Activated T-cell treated with anti-CD3 and anti-CD28 coated beads, Interleukin-2, amount 50 U/mL, for 48 hours (primary cell): ENCODE data around the gene HOXC6.
"Not testable (repeated sequence)": the region's sequence is repeated elsewhere in the genome, so short reads cannot be mapped to it uniquely, and the experiment has no call there.

ENCODE experiments used
- DNase-seq, 2 experiments: peaks; one replicate each; pipeline ENCODE4 v3.0.0-alpha.2; 2020

The HOXC6 gene

DNA sequence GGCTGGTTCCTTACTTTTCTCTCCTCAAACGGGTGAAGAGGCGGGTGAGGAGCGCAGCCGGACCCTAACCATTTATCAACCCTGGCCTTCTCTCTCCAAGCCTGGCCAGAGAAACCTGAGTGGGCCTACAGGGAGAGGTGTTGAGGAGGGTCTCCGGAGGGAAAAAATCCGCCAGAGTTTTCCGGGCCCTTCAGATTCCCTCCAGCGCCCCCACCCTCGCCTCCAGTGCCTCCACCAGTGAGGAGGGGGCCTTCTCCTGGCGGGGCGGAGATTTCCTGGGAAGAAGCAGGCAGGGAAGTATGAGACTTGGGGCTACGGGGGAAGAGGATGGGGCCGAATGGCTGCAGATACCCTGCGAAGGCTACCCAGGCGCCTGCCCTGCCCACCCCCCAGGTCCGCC, 3.2 kb downstream of the HOXC6 start:
- no peak for DNase-seq

DNA sequence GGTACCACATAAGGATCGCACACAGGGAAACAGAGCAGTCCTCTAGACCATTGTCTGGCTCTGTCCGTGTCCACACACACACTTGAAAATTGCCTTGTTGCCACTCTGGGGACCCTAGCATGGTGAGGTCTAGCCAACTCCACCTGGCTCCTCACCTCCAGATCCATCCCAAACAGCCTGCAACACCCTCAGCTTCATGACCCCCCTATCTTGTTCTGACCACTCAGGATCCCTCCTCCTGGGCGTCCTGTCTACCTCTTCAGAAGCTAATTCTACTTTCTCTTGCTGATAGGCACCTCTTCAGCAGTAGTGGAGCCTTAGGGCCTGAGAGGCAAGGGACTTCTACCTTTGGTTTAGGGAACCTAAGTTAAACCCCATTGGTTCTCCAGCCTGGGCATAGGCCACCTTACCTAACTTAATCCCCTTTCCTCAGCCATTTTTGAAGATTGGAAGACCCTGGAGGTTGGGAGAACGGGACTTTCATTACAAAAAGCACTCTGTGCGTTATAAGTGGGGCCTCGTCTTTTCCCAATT, 3.9 kb downstream of the HOXC6 start:
- no peak for DNase-seq

DNA sequence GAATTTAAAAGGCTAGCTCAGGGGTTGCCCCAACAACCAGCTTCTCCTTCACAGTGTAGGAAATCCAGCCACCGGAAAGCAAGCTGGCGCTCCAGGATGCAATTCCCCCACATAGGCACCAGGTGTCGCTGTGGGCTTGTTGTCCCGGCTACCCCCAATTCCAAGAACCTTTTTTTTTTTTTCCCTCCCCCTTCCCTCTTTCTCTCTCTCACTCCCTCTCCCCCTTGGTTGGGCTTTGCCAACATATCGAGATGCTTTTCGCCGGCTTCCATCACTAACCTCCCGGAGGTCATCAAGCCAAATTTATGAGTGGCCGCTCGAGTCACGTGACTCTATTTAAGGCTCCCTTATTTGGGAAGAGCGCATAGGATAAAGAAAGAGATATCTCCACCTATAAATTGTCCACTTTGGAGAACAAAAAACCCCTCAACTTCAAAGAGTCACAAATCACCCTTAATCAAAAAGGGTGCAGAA, 4.4 kb downstream of the HOXC6 start, which contains the start of gene HOXC5:
TSS of gene HOXC5 (plus strand) at position 424 of the 474 bp plus-strand sequence. CDS start 73 bp downstream, outside the sequence.
- DNase-seq = peak; percentile 69 to 80

DNA sequence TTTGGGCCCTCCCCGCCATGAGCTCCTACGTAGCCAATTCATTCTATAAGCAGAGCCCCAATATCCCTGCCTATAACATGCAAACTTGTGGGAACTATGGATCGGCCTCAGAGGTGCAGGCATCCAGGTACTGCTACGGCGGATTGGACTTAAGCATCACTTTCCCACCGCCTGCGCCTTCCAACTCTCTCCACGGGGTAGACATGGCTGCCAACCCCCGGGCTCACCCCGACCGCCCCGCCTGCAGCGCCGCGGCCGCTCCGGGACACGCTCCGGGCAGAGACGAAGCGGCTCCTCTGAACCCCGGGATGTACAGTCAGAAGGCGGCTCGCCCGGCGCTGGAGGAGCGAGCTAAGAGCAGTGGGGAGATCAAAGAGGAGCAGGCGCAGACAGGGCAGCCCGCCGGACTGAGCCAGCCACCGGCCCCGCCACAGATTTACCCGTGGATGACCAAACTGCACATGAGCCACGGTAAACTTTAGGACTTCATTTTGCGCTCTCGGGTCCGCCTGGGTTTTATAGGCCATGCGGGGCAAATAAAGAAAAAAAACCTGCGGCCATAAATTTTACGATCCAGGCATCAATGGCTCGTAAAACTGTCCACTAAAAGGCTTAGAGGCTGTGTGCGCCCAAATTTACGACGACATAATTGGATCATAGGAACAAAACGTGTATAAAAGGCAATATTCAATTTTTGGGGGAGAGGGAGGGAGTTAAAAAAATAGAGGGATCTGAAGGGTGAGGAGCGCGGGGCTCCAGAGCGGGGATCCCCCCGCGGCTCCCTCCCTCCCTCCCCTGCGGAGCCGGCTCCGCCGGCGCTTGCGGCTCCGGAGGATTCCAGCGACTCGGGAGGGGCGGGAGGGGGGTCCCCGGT, 5.1 kb downstream of the HOXC6 start:
- DNase-seq = no peak

DNA sequence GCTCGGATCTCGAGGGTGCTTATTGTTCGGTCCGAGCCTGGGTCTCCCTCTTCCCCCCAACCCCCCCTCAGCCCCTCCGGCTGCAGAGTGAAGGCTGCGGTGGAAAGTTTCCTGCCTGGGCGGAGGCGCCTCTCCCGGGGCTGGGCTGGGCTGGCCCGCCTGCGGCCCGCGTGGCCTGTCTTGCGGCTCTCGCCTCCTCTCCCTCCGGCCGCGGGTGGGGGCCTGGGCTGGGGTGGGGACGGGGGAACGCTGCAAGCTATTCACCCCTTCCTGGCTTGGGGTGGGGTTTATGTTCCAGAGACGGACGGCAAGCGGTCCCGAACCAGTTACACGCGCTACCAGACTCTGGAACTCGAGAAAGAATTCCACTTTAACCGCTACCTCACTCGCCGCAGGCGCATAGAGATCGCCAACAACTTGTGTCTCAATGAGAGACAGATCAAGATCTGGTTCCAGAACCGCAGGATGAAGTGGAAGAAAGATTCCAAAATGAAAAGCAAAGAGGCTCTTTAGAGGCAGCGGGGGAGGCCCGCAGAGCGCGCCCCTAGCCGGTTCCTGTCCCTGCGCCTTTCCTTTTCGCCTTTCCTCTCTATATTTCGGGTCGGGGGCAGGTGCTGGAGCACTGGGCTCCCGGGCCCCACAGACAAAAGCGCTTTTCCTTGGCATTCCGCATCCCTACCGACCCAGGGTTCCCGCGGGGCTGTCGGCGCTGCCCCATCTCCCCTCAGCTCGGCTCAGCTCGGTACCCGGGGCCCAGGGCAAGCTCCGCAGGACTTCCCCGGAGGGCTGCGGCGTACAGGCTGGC, 5.9 kb downstream of the HOXC6 start:
- no peak for DNase-seq

DNA sequence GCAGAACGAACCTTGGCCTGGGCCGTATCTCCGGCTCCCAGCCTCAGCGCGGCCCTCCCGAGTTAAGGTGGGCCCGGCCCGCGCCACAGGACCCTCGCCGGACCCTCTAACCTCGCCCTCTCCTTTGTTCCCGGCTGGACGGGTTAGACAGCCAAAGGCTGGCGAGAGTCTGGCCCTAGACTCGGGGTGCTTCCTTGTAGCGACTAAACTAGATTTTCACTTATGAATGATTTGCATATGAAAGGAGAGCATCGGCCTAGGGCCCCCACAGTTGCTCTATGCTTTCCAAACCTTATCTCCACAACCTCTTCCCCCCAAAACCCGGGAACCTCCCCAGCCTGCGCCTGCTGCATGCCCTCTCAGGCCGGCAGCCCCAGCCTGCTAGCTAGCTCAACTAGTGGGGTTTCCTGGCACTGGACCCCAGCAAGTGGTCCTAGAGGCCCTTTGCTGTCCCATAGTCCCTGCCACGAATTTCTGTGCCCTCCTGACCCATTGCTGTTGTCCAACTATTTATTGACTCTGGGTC, 6.6 kb downstream of the HOXC6 start:
- DNase-seq = no peak

DNA sequence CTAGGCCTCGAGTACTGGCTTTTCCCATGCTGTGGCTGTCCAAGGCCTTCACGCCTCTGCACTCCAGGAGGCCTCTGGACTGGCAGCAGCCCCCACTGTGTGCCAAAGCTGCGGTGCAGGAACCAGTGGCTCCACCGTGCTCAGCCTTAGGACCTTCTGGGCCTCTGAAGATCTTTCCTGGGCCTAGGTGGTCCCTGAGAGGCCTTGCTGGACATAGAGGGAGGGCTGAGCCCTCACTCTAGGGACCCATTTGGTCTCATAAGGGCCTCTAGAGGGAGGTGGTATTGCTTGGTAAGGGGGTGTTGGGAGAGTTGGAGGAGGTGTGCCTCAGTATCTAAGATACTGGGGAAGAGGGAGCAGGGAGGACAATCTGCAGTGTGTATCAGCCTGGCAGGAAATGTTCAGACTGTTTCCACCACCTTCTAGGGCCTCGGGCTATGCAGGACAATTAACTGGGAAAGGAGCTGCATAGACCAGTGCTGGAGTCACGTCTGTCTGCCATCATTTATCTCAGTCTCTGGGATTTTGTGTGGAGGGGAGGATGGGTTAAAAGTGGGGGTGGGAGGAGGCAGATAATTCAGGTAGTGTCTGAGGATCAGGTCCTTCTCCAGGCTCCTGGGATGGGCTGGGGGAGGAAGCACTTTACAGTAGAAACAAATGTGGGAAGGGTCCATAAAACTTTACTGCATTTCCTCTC, 7.5 kb downstream of the HOXC6 start:
- DNase-seq = no peak

DNA sequence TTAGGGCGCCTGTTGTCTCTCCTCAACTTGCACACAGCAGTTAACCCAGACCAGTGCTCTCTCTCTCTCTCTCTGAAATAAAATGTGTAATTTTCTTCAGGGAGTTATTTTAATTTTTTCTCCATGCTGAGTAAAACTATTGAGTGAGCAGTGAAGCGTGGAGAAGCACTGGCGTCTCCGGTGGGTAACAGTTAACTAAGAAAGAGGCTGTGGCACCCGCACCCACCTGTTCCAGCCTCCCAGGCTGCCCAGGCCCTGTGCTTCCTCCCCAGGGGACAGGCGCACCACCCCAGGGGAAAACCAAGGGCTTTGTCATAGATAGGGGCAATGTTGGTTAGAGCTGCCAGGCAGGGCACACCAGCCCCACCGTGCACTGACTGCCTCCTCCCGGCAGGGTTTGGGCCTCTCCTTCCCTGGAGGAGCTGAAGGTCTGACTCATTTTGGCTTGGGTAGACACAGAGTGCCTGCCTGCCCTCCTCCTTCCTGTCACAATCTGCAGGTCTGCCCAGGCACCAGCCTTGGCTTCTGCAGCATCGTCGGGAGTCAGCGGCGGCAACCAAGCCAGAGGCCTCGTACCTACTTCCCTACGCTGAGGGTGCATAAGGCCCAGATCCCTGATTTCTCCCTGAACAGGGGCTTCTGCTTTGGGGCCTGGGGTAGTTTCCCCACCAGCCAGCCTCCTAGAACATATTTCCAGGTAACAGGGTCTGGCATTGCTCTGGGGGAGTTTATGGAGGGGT, 8.6 kb downstream of the HOXC6 start:
- DNase-seq = no peak

DNA sequence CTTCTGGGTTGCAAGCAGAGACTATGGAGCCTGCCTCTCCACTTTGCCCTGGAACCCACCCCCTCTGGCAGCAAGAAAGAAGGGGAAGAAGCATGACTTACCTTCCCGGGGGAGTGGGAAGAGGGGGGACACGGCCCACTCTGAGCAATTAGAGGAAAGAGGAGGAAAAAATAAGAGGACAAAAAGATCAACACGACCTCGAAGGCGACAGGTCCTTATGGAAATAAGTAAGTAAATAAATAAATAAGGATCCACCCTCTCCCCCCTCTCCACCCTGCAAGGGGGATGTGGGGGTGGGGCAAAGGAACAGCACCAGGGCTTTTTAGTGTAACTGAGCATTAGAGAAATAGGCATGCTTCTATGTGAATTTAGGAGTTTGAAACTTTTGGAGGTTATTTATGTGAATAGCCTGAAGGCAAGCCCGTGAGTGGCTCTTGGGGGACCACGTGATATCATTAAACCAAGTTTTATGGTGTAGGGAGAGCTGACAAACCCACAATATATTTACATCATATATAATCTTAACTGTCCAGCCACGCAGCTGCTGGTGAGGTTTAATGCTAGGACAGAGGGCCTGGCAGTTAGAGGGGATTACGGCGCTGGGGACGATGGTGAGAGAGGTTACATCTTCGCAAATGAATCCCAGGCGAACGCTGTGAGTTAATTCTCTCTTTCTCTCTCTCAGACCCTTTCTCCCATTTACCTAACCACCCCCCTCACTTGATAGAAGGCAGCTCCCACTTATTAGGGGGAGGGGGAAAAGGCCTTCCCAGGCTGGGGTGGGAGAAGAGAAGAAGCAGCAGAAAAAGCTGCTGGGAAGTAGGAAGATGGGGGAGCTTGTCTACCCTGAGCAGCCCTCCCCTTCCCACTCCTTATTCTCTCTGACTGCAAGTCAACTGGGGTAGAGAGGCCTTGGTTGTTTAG, 9.4 kb downstream of the HOXC6 start:
- DNase-seq = no peak

DNA sequence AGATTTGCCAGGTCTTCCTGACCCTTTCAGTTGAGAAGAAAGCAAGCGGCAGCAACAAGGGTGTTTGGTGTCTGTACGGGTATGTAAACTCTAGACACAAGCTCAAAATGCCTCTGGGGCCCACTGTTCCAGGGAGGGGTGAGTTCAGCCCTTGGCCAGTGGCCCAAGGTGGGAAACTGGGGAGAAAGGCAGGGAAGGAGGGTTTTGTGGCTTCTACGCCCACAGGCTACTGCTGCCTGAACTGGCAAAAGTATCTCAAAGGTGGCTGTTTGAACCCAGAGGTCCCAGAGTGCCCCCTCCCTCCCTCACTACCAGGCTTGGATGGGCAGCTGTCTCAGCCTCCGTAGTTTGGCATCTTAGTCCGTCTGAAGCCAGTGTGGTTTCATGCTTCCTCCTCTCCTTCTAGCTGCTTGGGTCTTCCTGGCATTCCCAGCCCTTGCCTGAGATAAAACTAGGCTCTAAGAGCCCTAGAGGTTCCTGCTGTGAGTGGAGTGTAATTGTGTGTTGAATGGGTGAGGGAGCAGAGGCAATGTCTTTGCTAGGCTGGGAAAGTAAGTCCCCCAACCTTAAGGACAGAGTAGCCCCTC, 10.1 kb downstream of the HOXC6 start:
- DNase-seq = no peak

DNA sequence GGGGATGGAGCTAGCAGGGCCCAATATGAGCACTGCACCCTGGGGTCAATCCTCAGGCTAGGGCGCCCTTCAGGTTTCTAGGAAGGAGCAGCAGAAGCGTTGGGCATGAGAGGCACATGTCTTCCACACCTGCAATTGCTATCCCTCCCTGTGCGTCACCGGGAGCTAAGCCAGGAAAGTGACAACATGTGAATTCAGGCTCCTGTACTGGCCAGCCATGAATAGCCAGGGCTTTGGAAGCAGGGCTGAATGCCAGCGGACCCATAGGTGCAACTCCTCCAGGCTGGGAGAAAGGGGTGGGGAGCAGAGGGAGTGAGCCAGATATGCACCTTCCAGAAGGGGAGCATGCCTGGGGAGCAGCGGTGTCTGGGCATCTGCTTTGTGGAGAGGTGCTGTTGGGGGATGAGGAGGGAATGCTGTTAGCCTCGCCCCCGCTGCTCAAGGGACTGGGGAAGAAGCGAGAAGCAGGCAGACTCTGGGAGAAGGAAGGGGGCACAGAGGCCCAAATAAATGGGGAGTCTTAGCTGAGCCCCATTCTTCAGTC, 10.7 kb downstream of the HOXC6 start:
- DNase-seq = no peak

DNA sequence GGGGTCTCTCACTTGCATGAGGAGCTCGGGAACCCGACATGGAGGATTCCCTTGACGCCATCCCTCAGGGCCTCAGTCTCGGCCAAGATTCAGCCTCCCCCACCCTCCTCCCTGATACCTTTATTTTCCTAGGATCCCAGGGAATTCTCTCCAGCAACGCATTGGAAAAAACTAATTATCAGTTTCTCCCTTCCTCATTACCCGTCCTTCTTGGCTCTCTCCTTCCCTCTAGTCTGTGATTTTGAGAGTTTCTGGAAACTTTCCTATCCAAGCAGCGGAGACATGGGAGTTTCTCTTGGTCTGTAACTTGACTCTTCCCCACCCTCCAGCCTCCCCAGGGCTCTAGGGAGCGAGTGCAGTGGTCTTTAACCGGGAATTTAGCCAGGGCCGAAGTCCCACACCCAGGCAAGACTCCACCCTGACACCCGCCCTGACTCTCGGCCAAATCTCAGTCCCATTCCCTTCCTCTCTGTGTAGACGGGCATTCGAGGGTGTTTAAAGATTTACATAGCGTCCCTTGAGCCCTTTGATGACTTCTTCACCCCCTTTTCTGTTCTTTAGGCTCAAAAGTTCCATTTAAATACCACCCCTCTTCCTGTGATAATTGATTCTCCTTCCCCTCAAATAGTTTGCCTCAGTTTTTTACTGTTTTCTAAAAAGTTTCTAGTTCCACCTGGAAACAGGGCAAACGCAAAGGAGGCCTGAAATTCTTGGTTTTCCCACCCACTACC, 11.3 kb downstream of the HOXC6 start:
- DNase-seq = no peak

DNA sequence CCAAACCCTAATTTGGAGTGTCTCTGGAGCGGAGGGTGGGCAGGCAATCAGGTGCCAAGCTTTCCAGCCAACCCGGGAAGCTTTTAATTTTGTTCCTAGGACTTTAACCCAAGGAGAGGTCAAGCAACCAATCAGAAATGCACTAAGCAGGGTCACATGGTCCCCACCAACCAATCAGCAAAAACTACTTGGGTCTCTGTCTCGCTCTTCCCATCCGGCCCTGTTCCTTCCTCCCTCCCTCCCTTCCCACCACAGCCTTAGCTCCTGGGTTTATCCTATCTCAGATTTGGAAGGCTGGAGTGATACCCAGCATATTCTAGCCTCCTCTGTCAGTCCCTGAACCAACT, 11.9 kb downstream of the HOXC6 start:
- DNase-seq = no peak

DNA sequence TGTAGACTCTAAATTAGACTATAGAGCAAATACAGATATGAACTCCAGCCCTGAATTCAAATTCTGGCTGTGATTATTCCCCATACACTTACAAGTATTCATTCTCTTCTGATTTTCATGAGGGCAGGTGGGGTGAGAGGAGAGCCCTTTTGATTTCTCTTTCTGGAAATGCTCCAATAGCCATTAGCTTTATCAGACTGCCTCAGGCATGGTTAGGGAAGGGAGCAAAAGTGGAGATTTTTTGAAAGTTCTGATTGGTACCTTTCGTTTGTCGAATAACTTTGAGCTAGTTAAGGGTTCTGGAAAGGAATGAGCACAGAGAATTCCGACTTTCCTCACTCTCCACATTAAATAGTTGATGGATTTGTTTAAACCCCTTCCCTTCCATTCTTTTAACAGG, 12.4 kb downstream of the HOXC6 start:
- no peak for DNase-seq

DNA sequence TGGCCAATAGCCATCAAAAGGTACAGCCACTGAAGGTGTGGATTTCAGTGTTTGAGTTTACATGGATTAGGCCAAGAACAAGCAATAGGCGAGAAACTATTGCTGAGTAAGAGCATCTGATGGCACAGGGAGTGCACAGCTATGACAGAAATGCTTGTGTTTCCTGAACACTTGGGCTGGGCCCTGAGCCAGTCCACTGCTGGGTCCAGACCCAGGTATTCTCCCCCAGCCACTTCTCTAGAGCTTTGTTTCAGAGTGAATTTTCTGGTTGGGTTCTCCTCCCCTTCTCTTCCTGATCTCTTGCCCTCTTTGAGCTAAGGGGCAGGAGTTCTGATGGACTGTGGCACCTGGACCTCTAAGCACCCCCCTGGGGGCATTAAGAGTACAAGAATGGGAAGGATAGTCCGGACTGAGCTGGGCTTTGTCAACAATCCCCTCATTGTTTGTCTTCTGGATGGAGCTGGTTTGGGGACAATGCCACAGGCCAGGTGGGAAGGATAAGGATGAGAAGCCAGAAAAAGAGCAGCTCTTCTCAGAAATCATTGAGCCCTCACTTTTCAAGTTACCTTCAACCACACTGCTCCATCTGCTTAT, 13.0 kb downstream of the HOXC6 start:
- no peak for DNase-seq

DNA sequence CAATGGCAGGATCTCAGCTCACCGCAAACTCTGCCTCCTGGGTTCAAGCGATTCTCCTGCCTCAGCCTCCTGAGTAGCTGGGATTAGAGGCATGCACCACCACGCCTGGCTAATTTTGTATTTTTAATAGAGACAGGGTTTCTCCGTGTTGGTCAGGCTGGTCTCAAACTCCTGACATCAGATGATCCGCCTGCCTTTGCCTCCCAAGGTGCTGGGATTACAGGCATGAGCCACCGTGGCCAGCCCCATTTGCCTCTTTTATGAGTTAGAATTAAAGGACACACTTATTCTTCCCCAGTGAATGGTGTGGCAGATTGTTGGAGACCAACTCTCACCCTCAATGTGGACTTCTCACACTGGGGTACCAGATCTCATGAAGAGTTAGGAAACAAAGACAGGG, 13.8 kb downstream of the HOXC6 start:
- not testable (repeated sequence) for DNase-seq

DNA sequence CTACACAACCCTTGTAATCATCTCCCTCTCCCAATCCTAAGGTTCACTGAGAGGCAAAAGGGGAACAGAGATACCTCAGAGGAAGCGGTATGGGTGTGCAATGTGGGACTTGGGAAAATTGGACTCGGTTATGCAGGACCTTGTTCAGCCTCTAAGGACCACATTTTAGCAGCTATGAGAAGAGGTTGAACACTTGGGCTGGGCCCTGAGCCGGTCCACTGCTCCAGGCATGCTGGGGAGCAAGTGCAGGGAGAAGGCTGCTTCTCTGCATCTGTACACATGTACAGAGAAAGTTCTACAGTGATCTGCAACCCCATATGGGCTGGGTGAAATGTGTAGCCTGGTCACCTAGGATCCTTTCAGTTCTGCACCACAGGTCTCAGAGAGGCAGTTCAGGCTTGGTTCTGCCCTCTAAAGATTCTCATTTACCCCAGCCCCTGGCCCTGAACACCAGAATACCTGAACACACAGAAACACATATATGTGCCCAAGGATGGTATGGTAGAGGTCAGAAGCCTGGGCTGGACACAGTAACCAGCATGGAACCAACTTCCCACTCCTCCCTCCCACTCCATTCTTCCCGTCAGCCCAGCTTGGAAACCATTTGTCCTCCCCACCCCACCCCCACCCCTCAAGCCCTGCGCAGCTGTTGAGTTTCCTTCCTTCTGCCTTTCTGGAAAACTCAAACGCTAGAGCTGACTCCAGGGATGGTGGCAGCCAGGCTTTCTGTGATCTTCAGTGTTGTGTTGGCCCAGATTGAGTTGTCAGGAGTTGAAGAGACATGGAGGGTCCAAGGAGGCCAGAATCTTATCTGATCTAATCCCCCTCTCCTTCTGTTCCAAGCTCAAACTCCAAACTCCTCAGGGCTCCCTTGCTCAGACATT, 15.0 kb downstream of the HOXC6 start:
- no peak for DNase-seq
